HG03097 (cell line): ENCODE results near the gene SFTPD.
"Not testable (repeated sequence)": the region's sequence is repeated elsewhere in the genome, so short reads cannot be mapped to it uniquely, and the experiment has no call there.

Experiments
- ATAC-seq: cut with Tn5 transposase; IDR thresholded peaks from one replicate; pipeline ENCODE4 v1.9.1; 2021; ENCODE audit not compliant: unreplicated experiment, low FRiP score

The SFTPD gene

DNA sequence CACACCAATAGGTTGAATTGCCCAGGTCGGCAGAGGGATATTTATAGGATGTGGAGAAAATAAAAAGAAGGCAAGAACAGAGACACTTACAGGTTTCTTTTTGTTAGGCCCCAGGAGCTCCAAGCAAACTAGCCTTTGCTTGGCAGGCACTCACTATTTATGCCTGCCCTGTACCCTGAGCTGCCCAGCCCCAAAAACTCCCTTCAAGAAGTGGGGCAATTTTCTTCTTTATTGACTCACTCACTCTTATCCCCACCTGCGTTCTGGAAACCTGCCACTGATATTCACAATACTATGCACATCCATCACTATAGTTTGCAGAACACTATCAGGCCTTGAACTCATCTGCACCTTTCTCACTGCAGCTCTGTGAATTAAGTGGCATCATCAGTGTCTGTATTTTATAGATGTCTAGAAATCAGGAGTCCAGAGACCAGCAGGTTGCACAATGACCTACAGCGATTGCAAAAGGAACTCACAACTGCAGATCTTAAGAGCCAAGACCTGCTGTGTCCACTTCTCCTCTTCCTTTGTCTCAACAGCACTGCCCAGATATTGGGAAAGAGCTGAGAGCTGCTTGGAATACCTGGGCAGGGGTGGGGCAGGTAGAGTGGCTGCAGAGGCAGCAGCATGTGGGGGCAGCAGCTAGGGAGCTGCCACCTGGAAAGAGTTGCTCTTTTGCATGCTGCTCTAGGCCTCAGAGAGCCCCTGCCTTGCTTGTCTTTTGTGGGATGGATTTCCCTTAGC is at the start of gene SFTPD:
Gene SFTPD, minus strand, starts transcription at position 130 of the 747 bp plus-strand sequence. CDS start 2,446 bp downstream, outside the sequence.
- no peak for ATAC-seq

DNA sequence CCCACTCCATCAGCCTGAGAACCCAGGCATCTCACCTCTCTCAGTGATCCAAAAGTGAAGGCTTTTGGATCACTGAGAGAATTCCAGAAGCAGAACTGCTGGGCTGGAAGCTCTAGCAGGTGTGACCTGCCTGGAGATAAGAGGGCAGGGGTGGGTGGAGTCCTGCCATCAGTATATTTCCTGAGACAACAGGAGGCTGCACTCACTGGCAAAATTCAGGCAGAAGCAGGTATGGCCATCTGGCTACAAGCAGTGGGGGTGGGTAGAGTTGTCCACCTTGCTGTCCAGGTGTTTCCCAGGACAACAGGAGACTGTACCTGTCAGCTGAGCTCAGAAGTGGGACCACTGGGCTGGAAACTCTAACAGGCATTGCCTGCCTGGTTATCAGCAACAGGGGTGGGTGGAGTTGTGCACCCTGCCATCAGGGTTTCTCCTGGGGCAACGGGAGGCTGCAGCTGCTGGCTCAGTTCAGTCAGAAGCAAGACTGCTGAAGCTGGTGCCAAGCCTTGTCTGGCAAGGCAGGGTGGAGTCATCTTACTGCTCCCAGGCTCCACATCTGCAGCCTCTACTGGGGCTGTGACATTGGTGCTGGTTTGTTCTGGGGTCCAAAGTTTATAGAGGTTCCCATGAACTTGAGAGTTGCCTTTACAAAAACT is 47.2 kb upstream of the SFTPD start:
- ATAC-seq, result no peak

DNA sequence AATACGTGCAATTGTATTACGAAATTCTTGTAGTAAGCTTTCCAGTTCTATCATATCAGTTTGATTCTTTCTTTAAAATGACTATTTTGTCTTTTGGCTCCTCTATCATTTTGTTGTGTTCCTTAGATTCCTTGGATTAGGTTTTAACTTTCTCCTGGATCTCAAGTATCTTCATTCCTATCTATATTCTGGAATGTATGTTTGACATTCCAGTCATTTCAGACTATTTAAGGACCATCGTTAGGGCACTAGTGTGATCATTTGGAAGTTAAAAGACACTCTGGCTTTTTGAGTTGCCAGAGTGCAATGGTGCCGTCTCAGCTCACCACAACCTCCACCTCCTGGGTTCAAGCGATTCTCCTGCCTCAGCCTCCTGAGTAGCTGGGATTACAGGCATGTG is 45.7 kb upstream of the SFTPD start:
- ATAC-seq, result no peak

DNA sequence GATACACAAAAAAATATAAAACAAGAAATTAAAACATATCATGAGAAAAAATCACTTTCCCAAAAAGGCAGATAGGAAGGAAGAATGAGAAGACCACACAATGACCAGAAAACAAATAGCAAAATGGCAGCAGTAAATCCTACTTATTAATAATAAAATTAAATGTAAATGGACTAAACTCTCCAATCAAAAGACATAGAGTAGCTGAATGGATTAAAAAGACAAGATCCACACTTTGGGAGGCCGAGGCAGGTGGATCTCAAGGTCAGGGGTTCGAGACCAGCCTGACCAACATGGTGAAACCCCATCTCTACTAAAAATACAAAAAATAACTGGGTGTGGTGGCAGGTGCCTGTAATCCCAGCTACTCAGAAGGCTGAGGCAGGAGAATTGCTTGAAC is 39.3 kb upstream of the SFTPD start:
- not testable (repeated sequence) for ATAC-seq

DNA sequence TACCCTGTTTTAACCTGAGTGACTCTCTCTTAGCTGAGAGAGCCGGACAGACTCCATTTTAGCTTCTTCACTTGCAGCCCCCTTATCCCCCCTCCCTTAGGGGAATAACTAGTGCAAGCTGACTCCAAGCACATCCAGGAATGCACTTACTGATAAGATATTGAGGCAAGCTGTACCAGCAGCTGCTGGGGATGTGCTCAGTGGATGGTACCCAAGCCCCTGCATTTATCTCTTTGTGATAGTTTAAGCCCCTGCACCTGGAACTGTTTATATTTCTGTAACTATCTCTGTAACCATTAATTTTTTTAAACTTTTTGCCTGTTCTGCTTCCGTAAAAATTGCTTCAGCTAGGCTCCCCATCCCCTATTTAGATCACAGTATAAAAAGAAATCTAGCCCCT is 37.8 kb upstream of the SFTPD start:
- ATAC-seq, result not testable (repeated sequence)

DNA sequence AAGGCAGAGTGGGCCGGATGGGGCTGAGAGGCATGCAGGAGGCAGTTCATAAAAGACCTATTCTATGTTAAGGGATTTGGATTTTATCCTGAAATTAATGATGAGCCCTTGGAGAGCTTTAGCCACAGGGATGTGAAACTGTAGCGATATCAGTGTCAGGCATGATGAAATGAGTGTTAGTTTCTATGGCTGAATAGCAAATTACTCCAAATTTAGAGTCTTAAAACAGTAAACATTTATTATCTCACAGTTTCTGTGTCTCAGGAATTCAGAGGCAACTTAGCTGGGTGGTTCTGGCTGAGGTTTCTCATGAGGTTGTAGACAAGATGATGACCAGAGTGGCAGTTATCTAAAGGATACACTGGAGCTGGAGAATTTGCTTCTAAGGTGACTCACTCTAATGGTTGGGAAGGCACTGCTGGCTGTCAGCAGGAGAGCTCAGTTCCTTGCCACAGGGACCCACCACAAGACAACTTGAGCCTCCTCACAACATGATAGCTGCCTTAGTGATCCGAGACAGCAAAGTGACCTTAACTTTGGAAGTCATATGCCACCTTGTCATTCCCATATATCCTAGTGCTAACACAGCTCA is 36.7 kb upstream of the SFTPD start:
- ATAC-seq, result no peak

DNA sequence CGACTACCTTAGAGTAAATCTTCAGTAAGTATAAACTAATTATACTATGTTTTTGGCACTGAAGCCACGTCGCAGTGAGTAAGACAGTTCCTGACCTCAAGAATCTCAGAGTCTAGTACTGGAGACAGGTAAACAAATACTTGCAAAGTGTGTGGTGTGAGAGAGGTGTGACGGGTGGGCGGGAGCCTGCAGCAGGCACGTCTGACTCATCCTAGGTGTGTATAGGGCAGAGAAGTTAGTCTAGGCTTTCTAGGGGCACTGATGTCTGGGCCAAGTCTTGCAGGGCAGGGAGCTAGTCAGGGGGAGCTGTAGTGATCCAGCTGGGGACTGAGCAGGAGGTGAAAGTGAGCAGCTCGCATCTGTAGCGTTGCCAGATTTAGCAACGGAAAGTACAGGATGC is 35.9 kb upstream of the SFTPD start:
- ATAC-seq, result no peak

DNA sequence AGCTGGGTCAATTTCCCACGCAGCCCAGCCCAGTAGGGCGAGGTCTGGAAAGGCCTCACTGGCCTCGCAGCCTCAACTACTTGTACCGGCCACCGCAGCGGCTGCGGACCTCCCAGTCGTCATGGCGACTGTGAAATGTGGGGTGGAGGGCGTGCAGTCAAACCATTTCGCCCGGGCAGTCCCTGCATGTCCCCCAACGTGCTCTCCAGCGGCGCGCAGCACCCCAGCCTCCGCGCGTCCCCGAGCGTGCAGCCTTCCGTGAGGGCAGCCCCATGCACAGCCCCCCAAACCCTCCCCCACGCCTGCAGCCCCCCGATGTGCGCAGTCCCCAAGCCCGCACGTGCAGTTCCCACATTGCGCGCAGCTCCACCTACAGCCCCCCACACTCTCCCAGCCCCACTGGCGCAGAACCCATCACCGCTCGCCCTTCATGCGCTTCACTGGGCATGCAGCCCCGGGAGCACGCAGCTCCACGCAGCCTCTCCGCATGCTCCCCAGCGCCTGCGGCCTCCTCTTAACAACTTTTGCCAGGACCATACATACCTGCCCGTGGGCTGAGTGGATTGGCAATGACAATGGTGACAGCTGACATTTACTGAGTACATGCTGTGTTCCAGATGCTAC is 34.5 kb upstream of the SFTPD start:
- ATAC-seq, result no peak

DNA sequence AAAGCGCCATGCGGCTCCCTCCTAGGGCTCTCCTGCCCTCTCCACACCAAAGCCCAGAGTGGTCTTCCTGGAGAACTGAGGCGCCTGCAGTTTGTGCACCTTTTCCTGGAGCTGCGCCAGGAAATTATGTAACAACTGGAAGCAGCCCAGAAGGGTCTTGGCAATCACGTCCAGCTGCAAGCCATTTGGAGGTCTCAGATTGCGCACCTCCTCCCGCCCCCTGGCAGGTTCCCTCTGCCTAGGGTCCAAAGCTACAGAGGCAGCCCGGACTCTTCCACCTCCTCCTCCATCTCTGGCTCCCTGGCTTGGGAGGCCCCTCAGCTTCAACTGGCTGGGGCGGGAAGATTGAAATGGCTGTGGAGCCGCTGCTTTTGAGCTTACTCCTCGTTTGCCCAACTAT is 34.0 kb upstream of the SFTPD start:
- no peak for ATAC-seq

DNA sequence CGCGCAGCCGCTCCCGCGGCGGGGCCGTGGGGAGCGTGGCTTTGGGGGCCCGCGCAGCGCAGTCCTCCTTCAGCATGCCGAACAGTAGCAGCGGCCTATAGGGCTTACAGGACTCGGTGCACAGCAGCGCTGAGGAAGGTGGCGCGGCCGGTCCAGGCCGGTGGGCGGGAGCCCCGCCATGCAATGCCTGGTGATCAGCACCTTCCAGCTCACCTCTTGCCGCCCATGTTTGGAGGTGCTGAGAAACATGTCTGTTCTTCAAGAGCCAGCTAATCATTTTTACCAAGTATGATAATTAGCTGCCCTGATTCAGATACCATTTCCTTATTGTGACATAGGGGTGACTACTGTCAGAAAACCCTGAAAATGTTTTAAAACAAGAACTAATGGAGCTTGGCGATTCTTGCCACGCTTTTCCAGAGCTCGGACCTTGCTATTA is 33.5 kb upstream of the SFTPD start:
- no peak for ATAC-seq

DNA sequence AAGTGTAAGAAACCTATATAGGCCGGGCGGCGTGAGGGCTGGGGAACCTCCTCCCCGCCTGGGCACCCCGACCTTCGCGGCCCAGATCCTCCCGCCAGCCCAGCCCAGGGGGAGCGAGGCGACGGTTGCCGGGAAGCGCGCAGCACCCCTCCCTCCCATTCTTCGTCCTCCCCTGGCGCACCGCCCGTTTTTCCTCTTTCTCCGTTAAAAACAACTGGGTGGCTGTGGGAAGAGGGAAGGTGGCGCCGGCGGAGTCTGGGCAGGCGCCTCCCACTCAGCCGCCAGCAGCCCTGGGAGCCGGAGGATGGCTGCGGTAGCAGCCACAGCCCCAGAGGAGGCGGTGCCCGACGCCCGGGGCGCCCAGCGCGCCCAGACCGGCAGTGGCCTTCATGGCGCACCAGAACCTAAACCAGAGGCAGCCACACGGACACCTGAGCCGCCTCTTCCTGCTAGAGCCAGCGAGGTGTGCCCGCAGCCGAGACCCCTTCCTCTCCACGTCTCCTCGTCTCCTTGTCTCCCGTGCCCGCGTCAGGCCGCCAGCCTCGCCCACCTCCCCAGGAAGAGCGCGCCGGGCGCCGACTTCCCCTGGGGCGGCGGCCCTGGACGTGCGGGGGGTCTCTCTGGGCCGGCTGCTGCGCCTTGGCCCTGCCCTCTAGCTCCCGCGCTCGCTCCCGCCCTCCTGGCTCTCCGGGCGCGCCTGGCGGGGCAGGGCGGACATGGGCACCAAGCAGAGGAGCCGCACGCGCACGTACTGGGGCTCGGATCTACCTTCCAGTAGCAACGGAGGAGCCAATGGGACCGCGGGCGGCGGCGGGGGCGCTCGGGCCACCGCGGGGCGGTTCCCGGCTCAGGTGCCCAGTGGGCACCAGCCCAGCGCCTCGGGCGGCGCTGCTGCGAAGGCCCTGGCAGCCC is 32.8 kb upstream of the SFTPD start:
- ATAC-seq, result no peak

DNA sequence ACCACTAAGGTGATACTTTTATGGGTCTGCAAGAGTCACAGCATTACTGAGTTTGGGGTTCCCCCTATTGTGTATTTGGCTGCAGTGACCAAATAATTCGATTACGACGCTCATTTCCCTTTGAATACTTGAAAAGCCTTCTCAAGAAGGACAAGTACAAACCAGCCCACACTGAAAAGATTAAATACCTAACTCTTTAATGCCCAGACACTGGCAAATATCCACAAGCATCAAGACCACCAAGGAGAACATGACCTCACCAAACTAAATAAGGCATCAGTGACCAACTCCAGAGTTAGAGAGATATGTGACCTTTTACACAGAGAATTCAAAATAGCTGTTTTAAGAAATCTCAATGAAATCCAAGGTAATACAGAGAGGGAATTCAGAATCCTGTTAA is 31.8 kb upstream of the SFTPD start:
- ATAC-seq, result no peak

DNA sequence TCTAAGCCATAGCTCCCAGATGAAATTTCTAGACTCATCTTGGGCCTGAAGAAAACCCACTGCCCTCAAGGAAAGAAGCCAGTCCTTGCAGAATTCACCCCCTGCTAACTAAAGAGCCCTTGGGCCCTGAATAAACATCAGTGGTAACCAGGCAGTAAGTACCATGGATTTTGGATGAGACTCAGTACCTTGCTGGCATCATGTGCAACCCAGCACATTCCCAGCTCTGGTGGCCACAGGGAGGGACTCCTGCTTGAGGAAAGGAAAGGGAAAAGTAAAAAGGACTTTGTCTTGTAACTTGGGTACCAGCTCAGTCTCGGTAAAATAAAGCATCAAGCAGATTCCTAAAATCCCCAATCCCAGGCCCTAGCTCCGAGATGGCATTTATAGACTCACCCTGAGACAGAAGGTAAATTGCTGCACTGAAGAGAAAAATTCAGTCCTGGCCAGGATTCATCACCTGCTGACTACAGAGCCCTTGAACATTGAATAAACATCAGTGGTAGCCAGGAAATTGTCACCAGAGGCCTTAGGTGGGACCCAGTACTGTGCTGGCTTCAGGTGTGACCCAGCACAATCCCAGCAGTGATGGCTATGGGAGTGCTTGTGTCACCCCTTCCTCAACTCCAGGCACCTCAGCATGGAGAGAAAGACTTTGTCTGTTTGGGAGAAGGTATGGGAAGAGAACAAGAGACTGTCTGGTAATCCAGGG is 31.2 kb upstream of the SFTPD start:
- no peak for ATAC-seq

DNA sequence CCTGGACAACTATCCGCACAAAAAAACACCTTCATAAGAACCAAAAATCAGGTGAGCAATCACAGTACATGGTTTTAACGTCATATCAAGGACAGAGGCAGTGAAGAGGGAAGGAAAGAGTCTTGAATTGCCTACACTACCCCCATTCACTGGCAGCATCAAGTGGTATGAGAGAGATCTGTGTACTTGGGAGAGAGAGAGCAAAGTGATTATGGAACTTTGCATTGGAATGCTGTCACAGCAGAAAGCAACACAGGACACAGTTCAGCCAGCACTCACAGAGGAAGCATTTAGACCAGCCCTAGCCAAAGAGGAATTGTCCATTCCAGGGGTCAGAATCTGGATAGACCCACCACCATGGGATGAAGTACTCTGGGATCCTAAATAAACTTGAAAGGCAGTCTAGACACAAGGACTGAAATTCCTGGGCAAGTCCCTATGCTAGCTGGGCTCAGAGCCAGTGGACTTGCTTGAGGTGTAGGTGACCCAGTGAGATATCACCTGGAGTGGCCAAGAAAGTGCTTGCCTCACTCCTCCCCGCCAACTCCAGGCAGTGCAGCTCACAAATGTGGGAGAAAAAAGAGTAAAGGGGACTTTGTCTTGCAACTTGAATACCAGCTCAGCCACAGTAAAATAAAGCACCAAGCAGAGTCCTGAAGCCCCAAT is 30.5 kb upstream of the SFTPD start:
- no peak for ATAC-seq

DNA sequence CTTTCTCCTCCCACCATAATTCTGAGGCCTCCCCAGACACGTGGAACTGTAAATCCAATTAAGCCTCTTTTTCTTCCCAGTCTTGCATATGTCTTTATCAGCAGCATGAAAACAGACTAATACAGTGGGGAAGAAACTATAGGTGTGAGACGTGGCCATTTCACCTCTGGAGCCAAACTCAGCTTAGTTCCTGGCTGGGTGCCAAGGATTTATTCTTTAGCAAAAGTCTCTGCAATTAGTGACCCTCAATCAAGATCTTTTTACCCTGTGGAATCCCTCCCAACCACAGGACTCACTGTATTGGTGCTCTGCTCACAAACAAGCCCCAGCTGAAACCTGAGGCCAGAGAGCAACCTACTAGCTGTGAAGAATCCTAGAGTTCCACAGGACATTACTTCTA is 28.1 kb upstream of the SFTPD start:
- ATAC-seq, result no peak

DNA sequence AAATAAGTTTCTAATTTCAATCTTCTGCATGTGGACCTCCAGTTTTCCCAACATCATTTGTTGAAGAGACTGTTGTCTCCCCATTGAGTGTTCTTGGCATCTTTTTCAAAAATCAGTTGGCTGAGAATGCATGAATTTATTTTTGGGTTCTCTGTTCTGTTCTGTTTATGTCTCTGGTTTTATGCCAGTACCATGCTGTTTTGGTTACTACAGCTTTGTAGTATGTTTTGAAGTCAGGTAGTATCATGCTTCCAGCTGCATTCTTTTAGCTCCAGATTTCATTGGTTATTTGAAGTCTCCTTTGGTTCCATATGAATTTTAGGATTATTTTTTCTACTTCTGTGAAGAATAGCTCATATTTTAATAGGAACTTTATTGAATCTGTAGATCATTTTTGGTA is 21.2 kb upstream of the SFTPD start:
- ATAC-seq, result no peak

DNA sequence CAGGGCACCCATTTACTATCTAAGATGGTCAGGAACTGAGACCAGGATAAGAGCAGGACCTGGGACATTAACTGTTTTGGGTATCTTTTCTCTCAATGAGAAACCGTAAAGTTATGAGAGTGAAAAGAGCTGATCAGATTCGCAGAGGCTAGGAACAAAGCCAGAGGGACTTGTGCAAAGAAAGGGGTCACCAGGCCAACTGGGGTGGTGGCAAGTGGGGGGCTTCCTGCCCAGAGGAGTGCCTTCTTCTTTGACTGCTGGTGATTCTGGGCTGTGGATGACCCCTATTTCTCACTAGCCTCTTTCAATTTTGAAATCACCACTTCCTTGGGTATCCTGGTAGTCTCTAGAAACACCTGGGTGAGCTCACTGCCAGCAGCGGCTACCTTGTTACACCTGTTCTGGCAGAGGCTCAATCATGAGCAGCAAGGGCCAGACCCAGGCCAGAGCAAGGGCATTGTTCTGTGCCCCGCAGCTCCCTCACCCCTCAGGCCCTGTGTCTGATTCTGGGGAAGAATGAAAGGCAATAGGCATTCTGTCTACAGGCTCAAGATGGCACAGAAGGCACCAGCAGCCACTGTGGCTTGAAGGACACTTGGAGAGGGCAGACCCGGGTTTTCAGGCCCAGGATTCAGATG is 999 bp downstream of the SFTPD start:
- no peak for ATAC-seq

DNA sequence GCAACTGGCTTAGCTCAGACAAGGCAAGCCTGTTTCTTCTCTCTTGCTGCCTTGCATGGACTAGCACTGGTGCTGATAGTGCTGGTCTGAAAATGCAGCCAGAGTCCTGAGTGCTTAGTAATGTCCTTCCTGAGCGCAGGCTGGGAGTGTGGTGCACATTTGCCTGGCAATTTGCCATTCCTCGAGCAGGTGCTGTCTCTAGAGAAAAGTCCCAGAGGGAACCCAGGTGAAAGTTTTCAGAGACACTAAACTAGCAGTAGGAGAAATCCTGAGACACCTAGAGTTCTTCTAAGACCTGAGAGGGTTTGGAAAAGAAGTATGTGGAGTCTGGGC is 1.9 kb downstream of the SFTPD start:
- no peak for ATAC-seq
